SK-N-DZ (cell line): ENCODE measurements around the gene HIVEP3.
A peak's percentile ranks its signal among the peaks of the same experiment; 100 is the strongest.

ENCODE experiments used
- DNase-seq: peaks from one replicate; pipeline ENCODE4 v3.0.0-alpha.2; 2015; ENCODE audit warnings: low spot score

HIVEP3 gene

DNA sequence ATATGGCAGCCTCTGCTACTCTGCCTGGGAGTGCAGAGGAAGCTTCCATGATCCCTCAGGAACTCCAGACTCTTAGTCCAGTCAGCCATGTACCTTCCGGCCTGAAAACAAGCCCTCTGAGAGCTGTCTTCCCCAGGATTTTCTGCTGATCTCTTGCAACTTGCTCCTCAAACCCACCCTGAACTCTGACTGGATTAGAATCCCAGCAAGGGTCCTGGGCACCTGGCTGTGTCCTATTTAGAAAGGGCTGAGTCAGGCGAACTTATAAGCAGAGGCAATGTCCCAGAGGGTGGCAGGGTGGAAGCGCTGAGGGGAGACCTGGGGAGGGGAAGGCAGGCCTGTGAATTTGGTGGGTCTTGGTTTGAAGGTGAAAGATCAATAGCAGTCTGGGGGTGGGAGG lies 249.8 kb downstream of the HIVEP3 start:
- no peak for DNase-seq

DNA sequence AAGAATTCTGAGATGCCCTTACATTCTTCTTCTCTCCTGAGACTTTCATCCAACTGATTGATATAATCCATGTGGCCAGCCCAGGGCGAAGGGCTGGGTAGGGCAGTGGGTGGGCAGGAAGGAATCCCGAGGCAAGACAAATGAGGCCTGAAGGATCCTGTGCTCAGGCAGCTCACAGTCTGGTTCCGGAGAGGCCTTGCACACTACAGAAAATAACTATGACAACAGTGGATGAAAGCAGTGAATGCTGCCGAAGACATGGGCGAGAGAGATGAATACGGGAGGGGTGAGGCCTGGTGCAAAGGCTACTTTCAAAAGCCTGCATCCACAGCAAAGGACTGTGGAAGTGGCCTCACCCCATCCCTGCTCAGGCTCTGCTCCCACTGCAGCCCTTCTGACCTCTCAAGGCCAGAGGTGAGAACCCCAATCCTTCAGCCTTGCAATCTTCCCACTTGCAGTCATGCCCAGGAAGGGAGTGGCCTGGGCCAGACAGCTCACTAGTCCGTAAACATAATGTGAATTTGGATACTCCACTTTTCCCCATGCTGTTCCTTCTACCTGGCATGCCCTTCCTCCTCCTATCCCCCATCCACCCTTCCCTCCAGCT lies 250.6 kb downstream of the HIVEP3 start:
- no peak for DNase-seq

GRCh38 chr1:41666981-41667631 lies 251.6 kb downstream of the HIVEP3 start:
- DNase-seq, result no peak

- DNase-seq, result no peak
Measured at GRCh38 chr1:41665962-41666917, 252.5 kb downstream of the HIVEP3 start.

GRCh38 chr1:41664861-41665640 lies 253.7 kb downstream of the HIVEP3 start:
- no peak for DNase-seq

- DNase-seq, result no peak
Measured at GRCh38 chr1:41663671-41664400, 254.9 kb downstream of the HIVEP3 start.

DNA sequence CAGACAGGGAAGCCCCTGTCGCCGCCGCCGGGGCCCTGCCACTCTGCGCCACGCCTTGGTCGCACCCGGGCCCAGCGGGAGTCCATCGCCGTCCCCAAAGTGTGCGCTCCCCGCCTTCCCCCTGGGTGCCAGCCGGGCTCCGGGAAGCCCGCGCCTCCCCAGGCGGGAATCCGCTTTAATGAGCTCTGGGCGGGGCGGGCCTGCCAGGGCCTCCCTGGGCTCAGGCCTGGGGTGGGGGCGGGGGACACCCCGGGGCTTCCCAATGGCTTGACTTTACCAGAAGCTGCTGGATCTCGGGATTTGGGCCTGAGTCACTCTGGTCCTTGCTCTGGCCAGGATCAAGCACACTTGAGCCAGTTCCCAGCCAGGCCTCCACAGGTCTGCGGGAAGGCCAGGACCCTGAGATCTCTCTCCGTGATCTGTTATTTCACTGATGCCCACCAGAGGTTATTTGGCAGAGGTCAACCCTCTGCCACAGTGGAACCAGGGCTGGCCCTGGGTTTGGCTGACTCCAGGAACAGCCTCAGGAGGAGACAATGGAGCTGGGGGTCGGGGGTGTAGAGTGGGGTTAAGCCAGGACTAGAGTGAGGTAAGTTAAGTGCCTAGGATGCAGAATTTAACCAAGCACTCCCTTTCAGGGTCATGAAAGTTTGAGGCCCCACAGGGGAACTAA lies 255.8 kb downstream of the HIVEP3 start:
- no peak for DNase-seq

- peak; percentile 43 for DNase-seq
Measured at GRCh38 chr1:41662061-41662764, 256.5 kb downstream of the HIVEP3 start.

- no peak for DNase-seq
Measured at GRCh38 chr1:41661428-41662060, 257.2 kb downstream of the HIVEP3 start.

DNA sequence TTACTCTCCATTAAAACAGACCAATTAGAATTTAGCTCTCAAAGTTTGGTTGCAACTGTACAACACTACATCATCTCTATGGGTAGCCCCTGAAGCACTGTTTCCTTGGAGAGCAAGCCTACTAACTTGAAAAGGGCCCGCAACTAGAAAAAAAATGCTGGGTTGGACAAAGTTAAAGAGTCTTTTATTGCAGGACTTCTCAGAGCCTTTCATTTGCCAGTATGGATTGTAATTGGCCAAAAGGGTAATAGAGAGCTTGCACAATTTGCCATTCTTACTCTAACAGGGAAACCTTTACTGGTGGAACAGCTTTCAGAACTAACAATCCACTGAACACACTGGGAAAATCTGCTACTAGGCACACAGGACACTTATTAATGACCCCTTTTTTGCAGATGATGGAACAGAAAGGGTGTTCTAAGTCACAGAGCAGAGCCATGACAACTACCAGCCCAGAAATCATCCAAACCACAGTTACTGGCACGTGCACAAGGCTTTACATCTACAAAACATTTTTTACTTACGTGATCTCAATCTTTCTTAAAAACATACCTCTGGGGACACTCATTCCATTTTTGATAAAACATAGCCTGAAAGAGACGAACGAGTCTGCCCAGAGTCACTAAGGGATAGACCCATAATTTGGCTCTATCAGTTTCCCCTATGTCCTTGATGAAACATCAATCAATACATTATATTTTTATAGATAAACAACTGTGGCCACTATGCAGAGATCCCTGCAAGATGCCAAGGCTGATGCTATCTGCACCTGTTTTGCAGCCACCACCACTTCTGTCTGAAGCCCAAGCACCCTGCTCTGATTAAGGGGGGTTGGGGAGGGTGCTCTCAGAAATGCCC lies 257.9 kb downstream of the HIVEP3 start:
- no peak for DNase-seq

DNA sequence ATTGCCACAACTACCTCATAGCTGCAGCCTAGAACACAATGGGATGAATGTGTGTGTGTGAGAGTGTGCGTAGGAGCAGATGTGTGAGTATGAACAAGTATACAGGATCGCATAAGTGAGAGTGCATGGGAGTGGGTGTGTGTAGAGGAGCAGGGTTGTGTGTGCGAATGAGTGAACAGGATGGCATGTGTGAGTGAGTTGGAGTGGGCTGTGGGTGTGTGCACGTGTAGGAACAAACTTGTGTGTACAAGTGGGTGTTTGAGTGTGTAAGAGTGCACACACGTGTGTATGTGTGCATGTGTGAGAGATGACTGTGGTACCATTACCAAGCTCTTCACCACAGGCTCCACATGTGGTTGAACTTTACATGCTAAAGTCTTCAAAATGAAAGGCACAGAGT lies 258.8 kb downstream of the HIVEP3 start:
- no peak for DNase-seq

GRCh38 chr1:41659159-41659495 lies 259.6 kb downstream of the HIVEP3 start:
- DNase-seq, result no peak

- no peak for DNase-seq
Measured at GRCh38 chr1:41658431-41659158, 260.1 kb downstream of the HIVEP3 start.

GRCh38 chr1:41657679-41658295 lies 260.9 kb downstream of the HIVEP3 start:
- no peak for DNase-seq

GRCh38 chr1:41656825-41657500 lies 261.8 kb downstream of the HIVEP3 start:
- DNase-seq, result no peak

DNA sequence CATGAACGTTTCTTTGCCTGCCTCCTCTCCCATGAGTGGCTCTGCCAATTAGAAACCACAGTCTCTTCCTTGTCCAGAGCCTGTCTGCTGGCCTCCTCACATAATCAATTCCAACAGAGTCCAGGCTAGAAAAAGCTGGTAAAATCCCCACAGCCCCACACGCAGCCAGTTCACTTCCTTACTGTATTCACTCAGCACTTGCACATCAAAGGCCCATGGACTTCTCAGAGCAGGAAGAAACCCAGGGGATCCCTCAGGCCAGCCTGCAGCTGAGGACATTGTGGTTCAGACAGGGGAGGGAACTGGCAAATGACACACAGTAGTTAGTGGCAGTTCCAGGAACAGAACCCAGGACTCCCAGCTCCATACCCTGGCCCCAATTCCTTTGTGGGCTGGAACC lies 262.7 kb downstream of the HIVEP3 start:
- DNase-seq, result no peak

DNA sequence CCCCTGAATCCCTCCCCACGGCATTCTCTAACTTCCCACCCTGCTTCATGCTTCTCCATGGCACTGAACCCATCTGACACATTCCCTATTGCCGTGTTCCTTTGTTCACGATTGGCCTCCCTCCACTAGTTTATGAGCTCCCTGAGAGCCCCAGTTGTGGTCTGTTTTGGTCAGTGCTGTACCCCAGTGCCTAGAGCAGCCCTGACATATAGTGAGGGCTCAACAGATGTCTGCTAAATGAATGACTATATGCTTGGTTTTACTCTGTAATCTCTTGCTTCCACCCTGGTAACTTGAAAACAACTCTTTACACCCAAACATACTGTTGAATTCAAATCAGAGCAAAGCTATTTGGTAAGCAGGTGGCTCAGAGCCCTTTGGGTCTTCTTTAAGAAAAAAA lies 263.1 kb downstream of the HIVEP3 start:
- no peak for DNase-seq
